Lower leg skin (tissue), 3 donors: ENCODE measurements around the gene ERVW-1.

Experiments
- POLR2A ChIP-seq, 2 donors: fragments of 450-650 bp; IDR thresholded peaks; one replicate each; pipeline ENCODE4 v1.6.1; 2016 to 2017; ENCODE audit warnings: antibody characterized with exemption in 2 of 2, mild to moderate bottlenecking in 1 of 2, moderate library complexity in 1 of 2
- TF ChIP-seq, protein P1 (sequence below), 3 donors: fragments of 450-650 bp; IDR thresholded peaks; one replicate each; pipeline ENCODE4 v1.5.1; 2016; ENCODE audit warnings: antibody characterized with exemption in 3 of 3, mild to moderate bottlenecking in 3 of 3, moderate library complexity in 2 of 3

DNA sequence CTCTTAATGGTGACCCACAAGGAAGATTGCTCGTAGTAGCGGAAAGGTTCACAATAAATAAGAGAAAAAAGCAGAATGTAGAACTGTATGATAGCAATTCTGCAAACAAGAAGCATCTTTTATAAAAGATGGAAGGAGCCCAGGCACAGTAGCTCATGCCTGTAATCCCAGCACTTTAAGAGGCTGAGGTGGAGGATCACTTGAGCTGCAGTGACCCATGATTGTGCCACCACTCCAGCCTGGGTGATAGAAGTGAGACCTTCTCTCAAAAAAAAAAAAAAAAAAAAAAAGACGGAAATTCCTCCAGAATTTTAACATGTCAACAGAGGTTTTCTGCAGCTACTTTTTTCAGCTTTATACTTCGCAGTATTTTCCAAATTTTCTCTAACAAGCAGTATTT, 17.2 kb downstream of the ERVW-1 start:
- TF ChIP-seq, protein P1, sequence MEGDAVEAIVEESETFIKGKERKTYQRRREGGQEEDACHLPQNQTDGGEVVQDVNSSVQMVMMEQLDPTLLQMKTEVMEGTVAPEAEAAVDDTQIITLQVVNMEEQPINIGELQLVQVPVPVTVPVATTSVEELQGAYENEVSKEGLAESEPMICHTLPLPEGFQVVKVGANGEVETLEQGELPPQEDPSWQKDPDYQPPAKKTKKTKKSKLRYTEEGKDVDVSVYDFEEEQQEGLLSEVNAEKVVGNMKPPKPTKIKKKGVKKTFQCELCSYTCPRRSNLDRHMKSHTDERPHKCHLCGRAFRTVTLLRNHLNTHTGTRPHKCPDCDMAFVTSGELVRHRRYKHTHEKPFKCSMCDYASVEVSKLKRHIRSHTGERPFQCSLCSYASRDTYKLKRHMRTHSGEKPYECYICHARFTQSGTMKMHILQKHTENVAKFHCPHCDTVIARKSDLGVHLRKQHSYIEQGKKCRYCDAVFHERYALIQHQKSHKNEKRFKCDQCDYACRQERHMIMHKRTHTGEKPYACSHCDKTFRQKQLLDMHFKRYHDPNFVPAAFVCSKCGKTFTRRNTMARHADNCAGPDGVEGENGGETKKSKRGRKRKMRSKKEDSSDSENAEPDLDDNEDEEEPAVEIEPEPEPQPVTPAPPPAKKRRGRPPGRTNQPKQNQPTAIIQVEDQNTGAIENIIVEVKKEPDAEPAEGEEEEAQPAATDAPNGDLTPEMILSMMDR (IDR thresholded peaks at IDR 0.05), result no peak
- TF ChIP-seq POLR2A (IDR thresholded peaks at IDR 0.05), result no peak
